ENCODE results near the gene VPS51. TPM values are rescaled to one million over a fixed set of nuclear protein-coding genes. Genes with fewer than 3 reads are reported as not detected.

Gene VPS51
- total and polyA plus RNA-seq, 9 of the 15 experiments (the other 6 are each of a cell fraction or from before 2014, with no cell fraction given) = 1.8 to 143 (median 46.8) TPM

- TF ChIP-seq DLX4 (CRISPR knock-in tag; IDR thresholded peaks at IDR 0.05) (no peak), PBX2 (CRISPR knock-in tag; IDR thresholded peaks at IDR 0.05; ENCODE audit: low read depth) (no peak), PBX2 (tag; conservative IDR thresholded peaks at IDR 0.05; ENCODE audit: low read depth) (no peak), FOXA1 (IDR thresholded peaks at IDR 0.05; ENCODE audit: borderline replicate concordance) (no peak), ARID3A (IDR thresholded peaks at IDR 0.05; ENCODE audit: borderline replicate concordance, low read depth, low read length) (no peak), RBM15 (IDR thresholded peaks at IDR 0.05; ENCODE audit: insufficient read depth, low read length) (no peak), KAT7 (CRISPR knock-in tag; IDR thresholded peaks at IDR 0.05; ENCODE audit: borderline replicate concordance) (no peak), MAFF (IDR thresholded peaks at IDR 0.05; ENCODE audit: low read length) (no peak), SPI1 (IDR thresholded peaks at IDR 0.05; ENCODE audit: borderline replicate concordance, low read depth, low read length) (peak; percentile 75), ZNF184 (CRISPR knock-in tag; IDR thresholded peaks at IDR 0.05) (no peak), MTA3 (IDR thresholded peaks at IDR 0.05; ENCODE audit: borderline replicate concordance) (peak; percentile 94), SMC3 (conservative IDR thresholded peaks at IDR 0.05; ENCODE audit: insufficient read depth, low read depth, low read length) (no peak)
Observed at GRCh38 chr11:65121865-65122696, 26.1 kb downstream of the VPS51 start, which contains the start of the genes FAU and MRPL49 (continued).

Measured in K562 (cell line).